Astrocyte of the spinal cord (primary cell): ENCODE results near the gene OGFOD3.
"Not testable (repeated sequence)": the region's sequence is repeated elsewhere in the genome, so short reads cannot be mapped to it uniquely, and the experiment has no call there.

Experiments
- DNase-seq: peaks from one replicate; pipeline ENCODE4 v3.0.0; 2011; ENCODE audit warnings: low read depth, low spot score
- H3K4me3 ChIP-seq: 2 replicates; pipeline ENCODE4 v1.5.1; 2011; ENCODE audit warnings: low read depth, mild to moderate bottlenecking, low read length, moderate library complexity
- CTCF ChIP-seq: IDR thresholded peaks from 2 replicates; pipeline ENCODE4 v1.5.1; 2012; ENCODE audit warnings: low read depth, mild to moderate bottlenecking, low read length, inconsistent platforms
- in situ Hi-C: cut with HindIII; loops from 2 replicates; pipeline ENCODE4 v1.10.0; 2017; ENCODE audit warnings: low sequenced_read_pairs

OGFOD3 gene

GRCh38 chr17:82365606-82366295 is 52.6 kb downstream of the OGFOD3 start:
- H3K4me3 ChIP-seq: no peak overlapping the region
- in situ Hi-C loops: no loop called here
- DNase-seq: no peak
- TF ChIP-seq CTCF: no peak

GRCh38 chr17:82361885-82362633 is 56.3 kb downstream of the OGFOD3 start:
- TF ChIP-seq CTCF: no peak
- in situ Hi-C loops: no loop called here

GRCh38 chr17:82359451-82360074 is 58.8 kb downstream of the OGFOD3 start:
- H3K4me3 ChIP-seq, in situ Hi-C loops, DNase-seq: not testable (repeated sequence)

More at GRCh38 chr17:82361885-82362633, 56.3 kb downstream of the OGFOD3 start:
- H3K4me3 ChIP-seq: no peak overlapping the region
- no peak for DNase-seq

GRCh38 chr17:82358465-82359350 is 59.7 kb downstream of the OGFOD3 start, which contains the start of gene TEX19:
Gene TEX19 (plus strand): TSS chr17:82359247. CDS start chr17:82362151, 2,904 bp downstream.
- H3K4me3 ChIP-seq: no peak within 1 kb of the TSS
- in situ Hi-C loops: no loop called here
- TF ChIP-seq CTCF: no peak
- no peak for DNase-seq

- DNase-seq: no peak
- in situ Hi-C loops: no loop called here
- no peak overlapping the region for H3K4me3 ChIP-seq
- TF ChIP-seq CTCF: no peak
These were observed 61.0 kb downstream of the OGFOD3 start for GRCh38 chr17:82357394-82357793.

GRCh38 chr17:82356845-82357355 is 61.5 kb downstream of the OGFOD3 start:
- no peak for DNase-seq
- in situ Hi-C loops: no loop called here
- TF ChIP-seq CTCF: no peak
- no peak overlapping the region for H3K4me3 ChIP-seq
